ENCODE results near the gene PLN. TPM values are rescaled to one million over a fixed set of nuclear protein-coding genes. Genes with fewer than 3 reads are reported as not detected.

The PLN gene
- polyA plus RNA-seq, 3 donors = 0.28 TPM; not detected in 2

GRCh38 chr6:118589186-118589585 is 41.1 kb downstream of the PLN start:
- H3K4me1 ChIP-seq (ENCODE audit: control insufficient read depth in 1 of 2, insufficient read depth in 2 of 2, low read length in 2 of 2) = no peaks in the 10 kb centered on the region
- TF ChIP-seq CTCF (IDR thresholded peaks at IDR 0.05) = no peak
- peaks cover 40% of the 10 kb centered on the region for H3K79me2 ChIP-seq (ENCODE audit: insufficient read depth, low read length)
- Mint-ChIP-seq H3K4me1 (no peaks in the 10 kb centered on the region), H3K27ac (no peak overlapping the region), H3K27me3 (ENCODE audit: low read depth in 3 of 3) (peaks cover 0 to 2% (median 0%) of the 10 kb centered on the region in 3 donors), H3K9me3 (peaks cover 0 to 5% (median 0%) of the 10 kb centered on the region in 7 donors), H3K36me3 (peaks cover 11 to 18% of the 10 kb centered on the region in 2 donors), H3K4me3 (no peak overlapping the region)
- peaks cover 100% of the 10 kb centered on the region for H4K20me1 ChIP-seq (ENCODE audit: insufficient read depth, low read length)
- no peaks in the 10 kb centered on the region for H3K36me3 ChIP-seq (replicated peaks in 1 of 2; ENCODE audit: control insufficient read depth in 1 of 2, insufficient read depth in 2 of 2, low read length in 2 of 2)
- no peaks in the 10 kb centered on the region for H3K27me3 ChIP-seq (ENCODE audit: control insufficient read depth in 2 of 2, insufficient read depth in 2 of 2, low read length in 2 of 2)
- H3K4me2 ChIP-seq (replicated peaks; ENCODE audit: extremely low read depth, low read length, poor library complexity, severe bottlenecking) = no peak overlapping the region
- intact Hi-C loops (cut with micrococcal nuclease) = loop anchor here in 1 of 2 donors (10.0 kb wide), 1 partner anchor 1144 kb away; no protein-coding TSS in a partner anchor
- DNase-seq = no peak
- no peak overlapping the region for H3K27ac ChIP-seq (ENCODE audit: low read depth in 1 of 2, low read length in 2 of 2)
- WGBS (ENCODE audit: insufficient coverage) = no CpG with 5 or more reads among the region's 4 CpGs
- no peak overlapping the region for H3K4me3 ChIP-seq (replicated peaks in 1 of 3; ENCODE audit: low read depth in 2 of 3, low read length in 3 of 3)
- H2AFZ ChIP-seq (ENCODE audit: insufficient read depth, low read depth, low read length, poor library complexity, severe bottlenecking) = no peak overlapping the region
- H3K9ac ChIP-seq (ENCODE audit: insufficient read depth, low read length, poor library complexity, severe bottlenecking) = no peak overlapping the region
- H3K9me3 ChIP-seq (replicated peaks in 1 of 2; ENCODE audit: control insufficient read depth in 1 of 2, insufficient read depth in 1 of 2, low read length in 2 of 2) = no peaks in the 10 kb centered on the region

- Histone ChIP-seq H4K20me1 (ENCODE audit: insufficient read depth, low read length) (peaks cover 100% of the 10 kb centered on the region), H3K4me1 (ENCODE audit: control insufficient read depth in 1 of 2, insufficient read depth in 2 of 2, low read length in 2 of 2) (no peaks in the 10 kb centered on the region), H3K9me3 (replicated peaks in 1 of 2; ENCODE audit: control insufficient read depth in 1 of 2, insufficient read depth in 1 of 2, low read length in 2 of 2) (no peaks in the 10 kb centered on the region), H3K9ac (ENCODE audit: insufficient read depth, low read length, poor library complexity, severe bottlenecking) (no peak overlapping the region), H3K27ac (ENCODE audit: low read depth in 1 of 2, low read length in 2 of 2) (no peak overlapping the region), H3K4me2 (replicated peaks; ENCODE audit: extremely low read depth, low read length, poor library complexity, severe bottlenecking) (no peak overlapping the region), H3K36me3 (replicated peaks in 1 of 2; ENCODE audit: control insufficient read depth in 1 of 2, insufficient read depth in 2 of 2, low read length in 2 of 2) (no peaks in the 10 kb centered on the region), H3K4me3 (replicated peaks in 1 of 3; ENCODE audit: low read depth in 2 of 3, low read length in 3 of 3) (no peak overlapping the region), H2AFZ (ENCODE audit: insufficient read depth, low read depth, low read length, poor library complexity, severe bottlenecking) (no peak overlapping the region), H3K79me2 (ENCODE audit: insufficient read depth, low read length) (peaks cover 37% of the 10 kb centered on the region), H3K27me3 (ENCODE audit: control insufficient read depth in 2 of 2, insufficient read depth in 2 of 2, low read length in 2 of 2) (no peaks in the 10 kb centered on the region)
- H3K27ac Mint-ChIP-seq = peak overlapping the region in 2 of 7 donors; percentile 21 to 62
- intact Hi-C loops (cut with micrococcal nuclease) = loop anchor here in 1 of 2 donors (10.0 kb wide), 1 partner anchor 1145 kb away; no protein-coding TSS in a partner anchor
- peaks cover 11 to 18% of the 10 kb centered on the region in 2 donors for H3K36me3 Mint-ChIP-seq
- TF ChIP-seq CTCF (IDR thresholded peaks at IDR 0.05) = no peak
- 53% methylated on average over 4 of the region's 6 CpGs for WGBS (ENCODE audit: insufficient coverage)
- no peak overlapping the region for H3K4me3 Mint-ChIP-seq
- DNase-seq = no peak
- H3K4me1 Mint-ChIP-seq = peaks cover 2% of the 10 kb centered on the region
- H3K27me3 Mint-ChIP-seq (ENCODE audit: low read depth in 3 of 3) = peaks cover 0 to 2% (median 0%) of the 10 kb centered on the region in 3 donors
- H3K9me3 Mint-ChIP-seq = peaks cover 0 to 6% (median 0%) of the 10 kb centered on the region in 7 donors
These were observed 41.7 kb downstream of the PLN start for GRCh38 chr6:118589649-118590365.

Measured in CD14-positive monocyte (primary cell).